22Rv1 (cell line): ENCODE data around the gene HTT.

Source experiments
- ZFX ChIP-seq: fragments of 450-650 bp; IDR thresholded peaks from 2 replicates; pipeline ENCODE4 v1.6.1; 2017; ENCODE audit warnings: antibody characterized with exemption, borderline replicate concordance
- TF ChIP-seq, protein P1 (sequence below): fragments of 450-650 bp; IDR thresholded peaks from 2 replicates; pipeline ENCODE4 v1.5.1; 2017; ENCODE audit warnings: mild to moderate bottlenecking

DNA sequence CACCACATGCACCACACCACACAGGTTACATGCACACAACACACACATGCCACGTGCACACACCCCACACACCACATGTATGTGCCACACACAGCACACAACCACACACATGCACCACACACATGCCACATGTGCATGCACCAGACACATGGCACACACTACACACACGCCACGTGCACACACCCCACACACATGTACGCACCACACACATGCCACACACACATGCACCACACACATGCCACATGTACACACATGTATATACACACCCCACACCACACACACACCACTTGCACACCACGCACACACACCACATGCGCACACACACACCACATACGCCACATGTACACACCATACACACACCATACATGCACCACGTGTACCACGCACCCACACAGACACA lies 154.8 kb downstream of the HTT start:
- TF ChIP-seq, protein P1, sequence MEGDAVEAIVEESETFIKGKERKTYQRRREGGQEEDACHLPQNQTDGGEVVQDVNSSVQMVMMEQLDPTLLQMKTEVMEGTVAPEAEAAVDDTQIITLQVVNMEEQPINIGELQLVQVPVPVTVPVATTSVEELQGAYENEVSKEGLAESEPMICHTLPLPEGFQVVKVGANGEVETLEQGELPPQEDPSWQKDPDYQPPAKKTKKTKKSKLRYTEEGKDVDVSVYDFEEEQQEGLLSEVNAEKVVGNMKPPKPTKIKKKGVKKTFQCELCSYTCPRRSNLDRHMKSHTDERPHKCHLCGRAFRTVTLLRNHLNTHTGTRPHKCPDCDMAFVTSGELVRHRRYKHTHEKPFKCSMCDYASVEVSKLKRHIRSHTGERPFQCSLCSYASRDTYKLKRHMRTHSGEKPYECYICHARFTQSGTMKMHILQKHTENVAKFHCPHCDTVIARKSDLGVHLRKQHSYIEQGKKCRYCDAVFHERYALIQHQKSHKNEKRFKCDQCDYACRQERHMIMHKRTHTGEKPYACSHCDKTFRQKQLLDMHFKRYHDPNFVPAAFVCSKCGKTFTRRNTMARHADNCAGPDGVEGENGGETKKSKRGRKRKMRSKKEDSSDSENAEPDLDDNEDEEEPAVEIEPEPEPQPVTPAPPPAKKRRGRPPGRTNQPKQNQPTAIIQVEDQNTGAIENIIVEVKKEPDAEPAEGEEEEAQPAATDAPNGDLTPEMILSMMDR: no peak
- TF ChIP-seq ZFX: no peak
